HL-60/S4 (cell line): ENCODE measurements around the gene LRRC9.
"Not testable (repeated sequence)": the region's sequence is repeated elsewhere in the genome, so short reads cannot be mapped to it uniquely, and the experiment has no call there.

Source experiments
- in situ Hi-C: fragments of 300-500 bp; cut with MboI; formaldehyde crosslinking; loops from 2 replicates; pipeline ENCODE4 v1.14.3; 2022; ENCODE audit warnings: low sequenced_read_pairs

The LRRC9 gene

DNA sequence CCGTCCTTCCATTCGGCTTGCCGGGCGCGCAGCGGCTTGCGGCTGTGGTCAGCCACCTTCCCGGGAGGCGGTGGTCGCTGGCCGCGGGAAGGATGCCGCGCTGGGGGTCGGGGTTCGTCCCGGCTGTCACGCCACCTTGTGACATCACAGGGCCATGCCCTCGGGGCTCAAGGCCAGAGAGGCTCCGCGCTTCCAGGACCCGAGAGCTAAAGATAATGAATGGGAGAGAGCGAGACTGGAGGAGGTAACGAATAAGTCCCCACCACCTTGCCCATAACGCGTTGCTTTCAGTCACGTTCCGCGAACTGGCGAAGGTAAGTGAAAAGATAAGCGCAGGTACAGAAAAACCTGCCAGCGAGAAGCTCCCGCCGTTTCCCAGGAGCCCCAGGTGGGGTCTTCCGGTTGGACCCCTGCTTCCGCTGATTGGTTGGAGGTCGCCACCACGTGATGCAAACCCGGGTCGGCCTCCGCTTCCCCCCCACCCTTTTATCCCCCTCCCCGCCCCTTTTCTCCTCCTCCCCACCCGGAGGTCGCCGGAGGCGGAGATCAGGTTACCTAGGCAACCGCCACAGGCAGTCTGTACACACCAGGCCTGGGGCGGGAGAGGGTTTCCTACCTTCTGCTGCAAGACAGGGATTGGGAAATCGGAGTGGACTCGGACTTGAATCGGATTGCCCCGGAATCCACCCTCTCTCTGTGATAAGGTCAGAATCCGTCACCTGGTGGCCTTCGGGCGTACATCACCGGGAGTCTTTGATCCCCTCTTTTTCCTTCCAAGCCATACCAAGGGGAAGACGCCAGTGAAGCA, at the start of gene LRRC9:
LRRC9 (plus strand) TSS at position 575 of the 808 bp plus-strand sequence.
- in situ Hi-C loops, result no loop called here

- in situ Hi-C loops, result no loop called here
These were observed 49.4 kb upstream of the LRRC9 start, which contains the start of gene RTN1 for GRCh38 chr14:59870277-59871165. Gene RTN1, minus strand, starts transcription at chr14:59870776. Its CDS starts 146 bp downstream, at chr14:59870630.

- in situ Hi-C loops, result no loop called here
These were observed 48.8 kb upstream of the LRRC9 start for GRCh38 chr14:59871166-59871495.

- in situ Hi-C loops, result no loop called here
These were observed 37.0 kb upstream of the LRRC9 start for GRCh38 chr14:59882957-59883356.

DNA sequence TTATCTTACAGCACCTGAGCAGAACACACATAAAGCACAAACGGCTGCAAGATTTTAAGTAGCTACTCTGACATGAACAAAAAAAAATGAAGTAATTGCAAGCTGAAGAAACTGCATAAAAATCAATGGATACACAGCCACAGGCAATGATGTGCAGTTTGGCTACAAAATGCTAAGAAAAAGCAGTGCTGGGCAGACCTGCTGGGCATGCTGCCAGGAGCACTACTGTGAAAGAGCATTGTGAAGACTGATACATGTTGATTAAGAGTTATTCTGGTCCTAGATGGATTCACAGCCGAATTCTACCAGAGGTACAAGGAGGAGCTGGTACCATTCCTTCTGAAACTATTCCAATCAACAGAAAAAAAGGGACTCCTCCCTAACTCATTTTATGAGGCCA, 29.3 kb upstream of the LRRC9 start:
- in situ Hi-C loops, result no loop called here

DNA sequence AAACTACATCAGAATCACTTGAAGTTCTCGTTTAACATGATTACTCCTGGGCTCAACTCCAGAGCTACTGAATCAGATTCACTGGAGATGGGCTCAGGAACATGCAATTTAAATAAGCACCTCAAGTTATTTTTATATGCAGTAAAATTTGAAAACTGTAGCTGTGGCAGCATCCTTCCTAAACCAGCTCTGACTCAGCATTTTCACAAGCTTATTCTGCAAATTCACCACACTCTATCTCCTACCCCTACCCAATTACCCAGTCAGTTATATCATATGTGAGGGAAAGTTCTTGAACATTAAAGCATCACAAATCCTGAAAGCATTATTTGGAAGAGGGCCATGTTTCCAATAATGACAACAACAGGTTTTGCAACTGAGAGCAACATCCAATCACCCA, 24.2 kb upstream of the LRRC9 start:
- in situ Hi-C loops, result no loop called here

GRCh38 chr14:59897757-59898383, 22.1 kb upstream of the LRRC9 start:
- in situ Hi-C loops, result no loop called here

DNA sequence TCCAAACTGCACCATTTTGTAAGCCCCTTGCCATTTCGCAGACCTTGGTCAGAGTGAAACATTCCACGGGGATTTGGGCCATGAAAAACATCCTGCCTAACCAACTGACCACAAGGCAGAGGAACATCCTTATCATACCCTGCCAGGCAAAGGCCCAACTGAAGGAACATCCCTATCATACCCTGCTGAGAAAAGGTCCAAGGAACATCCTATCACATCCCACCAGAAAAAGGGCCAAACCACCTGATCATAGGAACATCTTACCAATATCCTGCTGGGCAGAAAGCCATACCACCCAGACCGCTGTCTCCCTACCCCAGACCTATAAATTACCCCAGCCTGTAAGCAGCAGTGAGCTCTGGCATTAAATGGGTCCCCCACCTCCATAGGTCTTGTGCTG, 19.4 kb upstream of the LRRC9 start:
- in situ Hi-C loops, result no loop called here

- in situ Hi-C loops, result no loop called here
These were observed 15.8 kb upstream of the LRRC9 start for GRCh38 chr14:59904184-59904583.

DNA sequence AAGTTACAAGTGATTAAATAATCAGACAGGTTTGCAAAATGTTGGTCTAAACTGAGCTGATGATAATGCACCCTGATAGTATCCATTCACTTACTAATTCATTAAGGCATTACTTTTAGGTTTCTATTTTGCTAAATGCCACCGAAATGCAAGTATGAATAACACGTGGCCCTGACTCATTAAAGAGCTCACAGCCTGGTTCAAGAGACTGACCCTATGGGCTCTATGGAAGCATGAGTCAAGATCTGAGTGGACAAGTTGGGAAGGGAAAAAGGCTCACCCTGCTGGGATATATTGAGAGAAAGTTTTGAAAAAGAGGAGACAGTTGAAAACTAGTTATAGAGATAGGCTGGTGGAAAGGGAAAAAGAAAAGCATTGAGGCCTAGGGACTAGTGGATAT, 14.8 kb upstream of the LRRC9 start:
- in situ Hi-C loops, result no loop called here

DNA sequence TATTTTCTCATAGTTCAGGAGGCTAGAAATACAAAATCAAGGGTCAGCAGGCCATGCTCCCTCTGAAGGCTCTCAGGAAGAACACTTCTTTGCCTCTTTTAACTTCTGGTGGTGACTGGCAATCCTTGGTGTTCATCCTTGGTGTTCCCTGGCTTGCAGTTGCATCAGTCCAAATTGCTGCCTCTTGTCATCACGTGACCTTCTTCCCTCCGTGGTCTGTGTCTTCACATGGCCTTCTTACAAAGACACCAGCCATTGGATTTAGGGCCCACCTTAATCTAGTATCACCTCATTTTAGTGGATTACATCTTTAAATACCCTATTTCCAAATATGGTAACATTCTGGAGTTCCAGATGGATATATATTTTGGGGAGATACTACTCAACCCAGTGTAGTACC, 7.5 kb upstream of the LRRC9 start:
- in situ Hi-C loops, result no loop called here

DNA sequence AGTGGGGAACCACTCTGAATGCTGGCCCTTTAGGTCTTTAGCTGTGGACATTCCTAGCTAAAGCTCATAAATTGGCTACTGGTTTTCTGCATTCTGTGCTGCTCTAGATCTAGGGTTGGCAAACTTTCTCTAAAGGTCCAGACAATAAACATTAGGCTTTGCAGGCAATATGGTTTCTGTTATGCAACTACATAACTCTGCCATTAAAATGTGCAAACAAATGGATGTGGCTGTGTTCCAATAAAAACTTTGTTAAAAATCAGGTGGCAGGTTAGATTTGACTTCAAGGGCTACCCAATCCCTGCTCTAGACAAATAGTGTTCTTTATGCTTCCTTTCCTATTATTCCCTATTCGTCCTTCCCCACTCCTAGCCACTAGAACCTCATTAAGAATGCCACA, 6.8 kb upstream of the LRRC9 start:
- in situ Hi-C loops, result no loop called here

DNA sequence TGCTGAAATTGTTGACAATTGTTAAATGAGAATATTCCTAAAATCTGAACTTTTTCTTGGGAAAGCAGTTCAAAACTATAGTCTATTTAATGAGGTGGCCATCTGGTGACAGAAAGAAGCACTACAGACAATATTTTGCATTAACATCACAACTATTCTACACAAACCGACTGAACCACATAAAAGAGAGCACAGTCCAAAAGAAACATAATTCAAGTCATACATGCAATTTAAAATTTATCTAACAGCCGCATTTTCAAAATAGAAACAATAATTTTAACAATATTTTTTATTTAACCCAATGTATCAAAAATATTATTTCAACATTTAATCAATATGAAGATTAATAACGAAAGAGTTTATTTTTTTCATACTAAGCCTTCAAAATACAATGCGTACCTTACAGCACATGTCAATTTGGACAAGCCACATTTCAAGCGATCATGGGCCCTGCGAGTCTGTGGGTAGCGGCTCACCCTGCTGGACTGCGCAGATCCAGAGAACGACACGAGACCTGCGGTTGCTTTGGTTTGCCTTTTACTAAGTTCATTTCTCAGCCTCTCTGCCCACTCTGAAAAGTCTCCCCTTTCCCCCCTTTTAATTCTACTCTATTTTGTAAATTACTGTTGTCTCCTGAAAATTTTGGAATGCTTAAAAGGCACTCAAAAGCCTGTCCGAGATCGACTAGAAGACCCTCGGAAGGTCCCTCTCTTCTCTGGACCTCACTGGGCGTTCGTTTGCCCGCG, 947 bp upstream of the LRRC9 start:
- in situ Hi-C loops, result no loop called here

DNA sequence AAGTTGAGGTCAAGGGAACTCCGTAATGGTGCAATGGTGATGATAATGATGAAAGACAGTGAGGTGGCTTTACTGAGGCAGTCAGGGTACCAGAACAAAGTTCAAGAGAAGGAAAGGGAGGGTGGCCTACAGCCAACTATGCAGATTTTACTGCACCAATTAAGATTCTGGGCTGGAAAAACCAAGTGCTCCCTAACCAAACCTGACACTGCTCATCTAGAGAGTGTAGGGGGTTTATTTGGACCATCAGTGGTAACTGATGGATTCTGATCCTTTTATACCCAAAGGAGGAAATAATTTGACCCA, 387 bp downstream of the LRRC9 start:
- in situ Hi-C loops, result no loop called here

- in situ Hi-C loops, result no loop called here
These were observed 5.9 kb downstream of the LRRC9 start for GRCh38 chr14:59925797-59926196.

- in situ Hi-C loops, result no loop called here
These were observed 6.6 kb downstream of the LRRC9 start for GRCh38 chr14:59926534-59926933.

GRCh38 chr14:59931237-59931636, 11.3 kb downstream of the LRRC9 start:
- in situ Hi-C loops, result no loop called here

DNA sequence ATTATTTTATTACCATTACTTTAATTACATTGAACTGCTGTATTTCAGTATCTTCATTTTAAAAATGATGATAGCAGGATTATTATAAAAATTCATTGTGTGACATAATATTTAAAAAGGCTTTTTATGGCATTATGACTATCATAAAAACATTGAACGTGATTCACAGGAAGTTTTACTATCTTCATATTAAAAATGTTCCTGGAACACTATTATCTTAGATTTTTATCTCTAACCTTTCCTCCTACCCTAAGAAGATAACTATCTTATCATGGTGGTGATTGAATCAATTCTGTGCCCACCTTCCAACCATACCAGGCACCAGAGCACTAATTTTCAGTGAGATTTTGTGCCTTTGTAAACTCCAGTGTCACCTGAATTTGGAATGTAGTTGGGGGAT, 16.2 kb downstream of the LRRC9 start:
- in situ Hi-C loops, result no loop called here

- in situ Hi-C loops, result no loop called here
These were observed 19.9 kb downstream of the LRRC9 start for GRCh38 chr14:59939828-59940227.

DNA sequence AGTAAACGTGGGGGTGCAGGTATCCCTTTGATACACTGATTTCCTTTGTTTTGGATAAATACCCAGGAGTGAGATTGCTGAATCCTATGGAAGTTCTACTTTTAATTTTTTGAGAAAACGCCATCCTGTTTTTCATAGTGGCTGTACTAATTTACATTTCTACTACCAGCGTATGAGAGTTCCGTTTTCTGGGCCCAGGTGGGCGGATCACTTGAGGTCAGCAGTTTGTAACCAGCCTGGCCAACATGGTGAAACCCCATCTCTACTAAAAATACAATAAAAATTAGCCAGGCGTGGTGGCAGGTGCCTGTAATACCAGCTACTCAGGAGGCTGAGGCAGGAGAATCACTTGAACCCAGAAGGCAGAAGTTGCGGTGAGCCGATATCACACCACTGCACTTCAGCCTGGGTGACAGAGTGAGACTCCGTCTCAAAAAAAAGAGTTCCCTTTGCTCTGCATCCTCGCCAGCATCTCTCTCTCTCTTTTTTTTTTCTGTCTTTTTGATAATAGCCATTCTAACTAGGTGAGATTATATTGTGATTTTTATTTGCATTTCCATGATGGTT, 22.4 kb downstream of the LRRC9 start:
- in situ Hi-C loops, result not testable (repeated sequence)

- in situ Hi-C loops, result no loop called here
These were observed 25.0 kb downstream of the LRRC9 start for GRCh38 chr14:59944909-59945308.
